HuH-7.5 (cell line): Measurements from ENCODE around the gene LIG1.
"Not testable (repeated sequence)": the region's sequence is repeated elsewhere in the genome, so short reads cannot be mapped to it uniquely, and the experiment has no call there.

Source experiments
- DNase-seq: peaks from one replicate; pipeline ENCODE4 v3.0.0; 2011; ENCODE audit warnings: low spot score

The LIG1 gene

DNA sequence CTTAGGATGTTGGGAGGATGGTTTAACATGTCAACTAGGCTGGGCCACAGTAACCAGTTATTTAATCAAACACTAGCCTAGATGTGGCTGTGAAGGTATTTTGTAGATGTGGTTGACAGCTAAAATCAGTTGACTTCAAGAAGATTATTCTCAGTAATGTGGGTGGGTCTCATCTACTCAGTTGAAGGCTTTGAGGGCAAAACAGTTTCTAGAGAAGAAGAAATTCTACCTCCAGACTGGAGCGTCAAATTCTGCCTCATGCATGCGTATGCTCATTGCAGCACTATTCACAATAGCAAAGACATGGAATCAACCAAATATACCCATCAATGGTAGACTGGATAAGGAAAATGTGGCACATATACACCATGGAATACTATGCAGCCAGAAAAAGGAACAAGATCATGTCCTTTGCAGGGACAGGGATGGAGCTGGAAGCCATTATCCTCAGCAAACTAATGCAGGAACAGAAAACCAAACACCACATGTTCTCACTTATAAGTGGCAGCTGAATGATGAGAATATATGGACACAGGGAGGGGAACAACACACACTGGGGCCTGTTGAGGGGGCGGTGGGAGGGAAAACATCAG is 99.9 kb downstream of the LIG1 start:
- not testable (repeated sequence) for DNase-seq

DNA sequence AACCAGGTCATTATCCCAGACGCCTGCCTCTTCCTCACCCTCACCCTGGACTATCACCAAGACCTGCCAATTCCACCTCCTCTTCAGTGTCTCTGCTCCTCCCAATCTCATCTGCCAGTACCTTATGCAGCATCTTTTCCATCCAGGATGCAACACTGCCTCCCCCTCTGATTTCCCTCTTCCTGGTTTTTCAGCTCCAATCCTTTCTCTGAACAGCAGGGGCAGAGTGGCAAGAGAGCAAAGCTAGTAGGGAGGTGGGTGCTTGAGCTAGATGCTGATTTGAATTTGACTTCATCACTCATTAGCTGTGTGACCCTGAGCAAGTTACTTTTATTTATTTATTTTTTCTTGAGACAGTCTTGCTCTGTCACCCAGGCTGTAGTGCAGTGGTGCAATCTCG is 100.7 kb downstream of the LIG1 start:
- no peak for DNase-seq
